ENCODE results near the gene SPACDR.

GRCh38 chr7:100441641-100442535 is 22.2 kb downstream of the SPACDR start:
- TF ChIP-seq EZH2phosphoT487 (IDR thresholded peaks at IDR 0.05; ENCODE audit: unreplicated experiment) (no peak), CTCF (conservative IDR thresholded peaks at IDR 0.05; ENCODE audit: low read depth in 2 of 2) (no peak), ZNF462 (CRISPR knock-in tag; IDR thresholded peaks at IDR 0.05) (no peak), POLR2AphosphoS5 (IDR thresholded peaks at IDR 0.05; ENCODE audit: low read depth) (no peak), JUNB (IDR thresholded peaks at IDR 0.05; ENCODE audit: unreplicated experiment) (no peak)

All from GM23338 (cell line).